ENCODE results near the gene CHRNB2. TPM values are rescaled to one million over a fixed set of nuclear protein-coding genes. Genes with fewer than 3 reads are reported as not detected.

The CHRNB2 gene
- polyA plus RNA-seq, 6 donors from 2014 or later = 0.05 to 0.17 TPM; not detected in 4

DNA sequence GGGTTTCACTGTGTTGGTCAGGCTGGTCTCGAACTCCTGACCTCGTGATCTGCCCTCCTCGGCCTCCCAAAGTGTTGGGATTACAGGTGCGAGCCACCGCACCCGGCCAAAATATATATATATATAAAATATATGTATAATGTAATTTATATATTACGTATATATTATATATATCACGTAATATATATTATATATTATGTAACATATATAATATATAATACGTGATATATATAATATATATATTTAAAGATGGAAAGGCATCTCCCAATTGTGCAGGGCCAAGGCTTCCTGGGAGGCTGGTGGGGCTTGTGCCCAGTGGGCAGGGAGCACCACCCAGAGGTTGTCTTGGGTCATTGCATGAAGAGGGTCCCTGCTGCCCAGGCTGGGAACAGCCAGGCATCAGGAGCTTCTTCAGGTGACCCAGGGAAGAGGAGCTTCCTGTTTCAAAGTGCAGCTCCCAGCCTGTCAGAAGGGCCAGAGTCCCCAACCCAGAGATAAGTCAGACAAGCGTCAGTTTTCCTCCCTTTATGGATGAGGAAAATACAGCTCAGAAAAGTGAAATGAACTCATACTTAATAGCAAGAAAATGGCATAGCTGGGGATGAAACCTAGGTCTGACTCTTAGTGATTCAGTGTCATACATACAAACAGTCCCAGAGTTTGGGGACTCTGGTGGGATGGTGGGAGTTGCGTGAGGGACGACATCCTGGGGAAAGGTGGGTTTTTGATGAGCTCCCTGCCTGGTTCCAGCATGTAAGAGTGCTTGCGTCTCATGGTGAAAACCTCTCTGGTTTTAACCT lies 21.1 kb upstream of the CHRNB2 start:
- Mint-ChIP-seq H3K27ac (no peak overlapping the region), H3K4me3 (no peak overlapping the region), H3K4me1 (peaks cover 8 to 18% (median 15%) of the 10 kb centered on the region in 3 donors), H3K27me3 (peaks cover 0 to 18% (median 14%) of the 10 kb centered on the region in 3 donors), H3K36me3 (peaks cover 10 to 15% of the 10 kb centered on the region in 2 donors), H3K9me3 (no peaks in the 10 kb centered on the region)
- ATAC-seq (ENCODE audit: low read depth in 2 of 2) (peak; percentile 65 to 81), DNase-seq (peak; percentile 39)

DNA sequence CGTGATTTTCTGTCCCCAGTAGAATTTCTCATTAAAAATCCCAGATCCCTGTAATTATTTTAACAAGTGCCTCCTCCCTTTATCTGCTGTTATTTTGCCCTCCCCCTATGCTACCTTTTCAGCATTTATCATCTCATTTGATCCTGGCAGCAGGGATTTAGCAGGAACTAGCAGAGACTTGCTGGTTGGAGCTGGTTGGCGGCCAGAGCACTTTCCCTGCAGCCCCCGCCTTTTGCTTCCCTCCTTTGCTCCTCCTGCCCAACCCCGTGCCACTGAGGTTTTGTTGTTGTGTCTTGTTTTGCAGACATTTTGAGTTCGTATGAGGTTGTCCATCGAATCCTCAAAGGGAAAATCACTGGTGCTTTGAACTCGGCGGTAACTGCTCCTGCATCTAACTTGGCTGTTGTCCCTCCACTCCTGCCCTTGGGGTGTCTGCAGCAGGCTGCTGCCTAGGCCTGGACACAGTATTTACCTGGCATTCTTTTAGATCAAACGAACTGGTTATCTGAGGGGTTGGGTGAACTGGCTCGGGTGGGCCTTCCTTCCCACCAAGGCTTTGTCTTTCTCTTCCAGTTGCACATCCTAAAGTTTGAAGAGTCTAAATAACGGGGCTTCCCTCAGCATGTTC lies 20.4 kb upstream of the CHRNB2 start:
- DNase-seq = no peak
- Mint-ChIP-seq H3K4me3 (no peak overlapping the region), H3K27me3 (peaks cover 0 to 12% (median 6%) of the 10 kb centered on the region in 3 donors), H3K36me3 (peaks cover 10 to 22% of the 10 kb centered on the region in 2 donors), H3K4me1 (peaks cover 8 to 18% (median 18%) of the 10 kb centered on the region in 3 donors), H3K27ac (peak overlapping the region in 1 of 6 donors; percentile 72), H3K9me3 (no peaks in the 10 kb centered on the region)
- no peak for ATAC-seq (ENCODE audit: low read depth in 2 of 2)

DNA sequence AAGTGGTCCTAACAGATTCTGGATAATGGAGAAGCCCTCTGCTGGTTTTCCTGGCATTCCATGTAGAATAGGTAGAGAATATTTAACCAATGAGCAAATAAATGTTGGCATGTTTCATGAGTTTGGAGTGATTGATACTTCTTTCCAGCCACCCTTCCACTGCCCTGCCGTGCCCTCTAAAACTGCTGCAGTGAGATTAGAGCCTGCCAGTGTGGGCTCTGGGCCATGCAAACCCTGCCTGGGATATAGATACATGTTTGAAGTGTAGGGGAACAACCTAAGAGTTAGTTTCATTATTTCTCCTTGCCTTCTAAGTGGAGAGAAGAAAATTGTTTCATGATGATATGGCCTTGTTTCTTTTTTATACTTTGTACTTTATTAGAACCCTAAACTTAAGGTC lies 19.6 kb upstream of the CHRNB2 start:
- ATAC-seq (ENCODE audit: low read depth in 2 of 2) (no peak), DNase-seq (no peak)
- Mint-ChIP-seq H3K27me3 (peaks cover 0 to 12% (median 5%) of the 10 kb centered on the region in 3 donors), H3K27ac (peak overlapping the region in 1 of 6 donors; percentile 4), H3K36me3 (peaks cover 10 to 30% of the 10 kb centered on the region in 2 donors), H3K9me3 (no peaks in the 10 kb centered on the region), H3K4me1 (peaks cover 10 to 20% (median 18%) of the 10 kb centered on the region in 3 donors), H3K4me3 (no peak overlapping the region)

DNA sequence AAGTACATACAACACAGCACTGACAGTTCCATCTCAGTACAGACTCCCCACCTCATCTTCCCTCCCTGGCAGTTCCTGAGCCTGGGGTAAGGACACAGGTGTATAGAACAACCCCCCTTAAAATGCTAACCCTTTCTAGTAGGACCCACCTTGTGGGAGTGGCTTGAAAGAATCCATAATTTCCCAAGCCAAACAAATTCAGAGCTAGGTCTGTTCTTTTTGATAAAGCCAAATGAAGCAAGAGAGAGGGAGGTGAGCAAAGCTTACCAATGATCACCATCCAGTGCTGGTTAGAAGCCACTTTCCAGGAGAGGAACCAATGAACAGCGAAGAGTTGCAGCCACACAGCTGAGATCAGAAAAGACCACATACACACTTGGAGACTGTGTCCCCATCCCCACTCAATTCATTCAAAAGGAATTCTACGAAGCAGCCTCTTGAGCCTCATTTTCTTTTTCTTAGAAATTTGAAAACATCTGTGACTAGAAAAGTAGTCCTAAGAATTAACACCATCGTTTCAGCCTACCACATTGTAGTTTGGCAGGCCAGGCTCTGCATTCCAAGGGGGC lies 18.3 kb upstream of the CHRNB2 start:
- peak overlapping the region in 2 of 6 donors; percentile 59 to 90 for H3K27ac Mint-ChIP-seq
- DNase-seq (no peak), ATAC-seq (ENCODE audit: low read depth in 2 of 2) (no peak)
- no peak overlapping the region for H3K4me3 Mint-ChIP-seq
- H3K27me3 Mint-ChIP-seq = peaks cover 0 to 12% (median 5%) of the 10 kb centered on the region in 3 donors
- peaks cover 10 to 25% (median 23%) of the 10 kb centered on the region in 3 donors for H3K4me1 Mint-ChIP-seq
- H3K36me3 Mint-ChIP-seq = peaks cover 10 to 41% of the 10 kb centered on the region in 2 donors
- H3K9me3 Mint-ChIP-seq = no peaks in the 10 kb centered on the region

DNA sequence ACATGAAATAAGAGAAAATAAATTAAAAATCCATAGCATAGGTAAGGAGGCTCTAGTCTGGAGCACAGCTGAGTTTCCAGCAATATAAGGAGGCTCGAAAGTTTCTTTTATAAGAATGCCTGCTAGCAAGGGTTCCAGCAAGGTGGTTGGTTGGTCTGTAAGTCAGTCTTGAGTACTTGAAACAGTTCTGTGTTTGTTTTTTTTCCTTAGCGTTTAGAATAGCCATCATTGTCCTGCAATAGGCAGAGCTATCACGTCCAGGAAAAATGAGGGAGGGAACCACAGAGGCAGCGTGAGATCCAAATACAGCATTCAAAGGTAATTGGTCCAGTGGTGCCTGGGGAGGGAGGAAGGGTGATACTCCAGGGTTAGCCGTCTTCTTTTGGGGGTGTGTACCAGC lies 17.5 kb upstream of the CHRNB2 start:
- DNase-seq = no peak
- Mint-ChIP-seq H3K27ac (no peak overlapping the region), H3K4me1 (peaks cover 14 to 30% (median 25%) of the 10 kb centered on the region in 3 donors), H3K4me3 (peak overlapping the region in 1 of 8 donors; percentile 12), H3K36me3 (peaks cover 16 to 47% of the 10 kb centered on the region in 2 donors), H3K27me3 (peaks cover 0 to 6% (median 4%) of the 10 kb centered on the region in 3 donors), H3K9me3 (no peaks in the 10 kb centered on the region)
- ATAC-seq (ENCODE audit: low read depth in 2 of 2) = no peak

DNA sequence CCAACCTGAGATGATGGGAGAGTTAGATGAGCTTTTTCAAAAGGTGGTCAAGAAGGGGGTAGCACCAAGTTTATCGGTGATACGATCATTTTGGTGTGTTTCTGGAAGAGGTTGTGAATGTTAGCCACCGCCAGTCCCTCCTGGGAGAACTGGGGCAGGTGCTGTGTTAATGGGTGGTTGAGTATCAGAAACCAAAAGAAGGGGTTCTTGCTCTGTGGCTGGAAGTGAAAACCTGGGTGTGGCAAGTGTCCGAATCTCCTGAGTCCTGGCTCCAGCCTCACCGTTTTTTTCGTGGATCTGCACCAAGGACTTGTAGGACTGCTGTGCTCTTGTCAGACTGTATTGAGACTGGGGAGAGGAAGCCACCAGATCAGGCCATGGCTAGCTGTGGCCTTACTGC lies 16.9 kb upstream of the CHRNB2 start:
- no peak overlapping the region for H3K4me3 Mint-ChIP-seq
- ATAC-seq (ENCODE audit: low read depth in 2 of 2) (no peak), DNase-seq (no peak)
- peaks cover 18 to 51% of the 10 kb centered on the region in 2 donors for H3K36me3 Mint-ChIP-seq
- no peak overlapping the region for H3K27ac Mint-ChIP-seq
- H3K4me1 Mint-ChIP-seq = peaks cover 19 to 31% (median 25%) of the 10 kb centered on the region in 3 donors
- H3K9me3 Mint-ChIP-seq = no peaks in the 10 kb centered on the region
- H3K27me3 Mint-ChIP-seq = no peaks in the 10 kb centered on the region

DNA sequence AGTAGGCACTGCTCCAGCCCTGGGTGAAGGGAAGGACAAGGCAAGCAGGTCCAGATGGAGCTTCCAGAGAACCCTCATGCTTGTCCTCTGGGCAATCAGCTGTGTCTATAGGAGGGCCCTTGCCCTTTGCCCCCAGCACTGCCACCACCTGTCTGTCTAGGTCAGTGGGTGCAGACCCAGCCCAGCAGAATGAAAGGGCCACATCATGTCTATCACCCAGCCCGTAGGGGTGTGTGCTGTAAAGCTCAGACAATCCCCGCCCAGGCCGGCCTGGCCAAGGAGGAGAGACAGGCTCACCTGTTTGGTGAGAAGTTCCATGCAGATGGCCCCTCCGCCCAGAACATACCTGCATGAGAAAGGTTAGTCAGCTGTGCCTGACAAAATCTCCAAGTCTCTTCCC lies 16.1 kb upstream of the CHRNB2 start:
- DNase-seq = no peak
- H3K27me3 Mint-ChIP-seq = no peaks in the 10 kb centered on the region
- H3K27ac Mint-ChIP-seq = no peak overlapping the region
- peaks cover 28 to 40% (median 30%) of the 10 kb centered on the region in 3 donors for H3K4me1 Mint-ChIP-seq
- H3K36me3 Mint-ChIP-seq = peaks cover 18 to 51% of the 10 kb centered on the region in 2 donors
- H3K9me3 Mint-ChIP-seq = no peaks in the 10 kb centered on the region
- no peak for ATAC-seq (ENCODE audit: low read depth in 2 of 2)
- no peak overlapping the region for H3K4me3 Mint-ChIP-seq

DNA sequence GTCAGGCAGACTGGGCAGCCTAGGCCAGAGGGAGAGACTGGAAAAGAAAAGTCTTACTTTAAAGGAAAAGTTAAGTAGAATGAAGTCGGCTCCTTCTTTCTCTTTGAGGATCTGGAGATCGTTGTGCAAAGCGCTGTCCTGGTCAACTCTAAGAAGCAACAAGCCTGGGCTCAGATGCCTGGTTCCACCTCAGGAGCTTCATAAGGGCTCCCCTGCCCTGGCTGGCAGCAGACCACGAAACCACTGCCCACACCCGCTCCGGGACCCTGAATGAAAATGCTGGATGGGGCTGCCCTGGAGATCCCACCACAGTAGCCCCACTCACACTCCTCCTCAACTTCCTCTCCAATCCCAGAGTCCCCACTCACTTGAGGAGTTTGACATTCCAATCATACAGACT lies 15.5 kb upstream of the CHRNB2 start:
- ATAC-seq (ENCODE audit: low read depth in 2 of 2) = no peak
- DNase-seq = no peak
- no peaks in the 10 kb centered on the region for H3K9me3 Mint-ChIP-seq
- H3K27me3 Mint-ChIP-seq = no peaks in the 10 kb centered on the region
- H3K27ac Mint-ChIP-seq = no peak overlapping the region
- H3K36me3 Mint-ChIP-seq = peaks cover 18 to 51% of the 10 kb centered on the region in 2 donors
- no peak overlapping the region for H3K4me3 Mint-ChIP-seq
- H3K4me1 Mint-ChIP-seq = peaks cover 30 to 45% (median 33%) of the 10 kb centered on the region in 3 donors

DNA sequence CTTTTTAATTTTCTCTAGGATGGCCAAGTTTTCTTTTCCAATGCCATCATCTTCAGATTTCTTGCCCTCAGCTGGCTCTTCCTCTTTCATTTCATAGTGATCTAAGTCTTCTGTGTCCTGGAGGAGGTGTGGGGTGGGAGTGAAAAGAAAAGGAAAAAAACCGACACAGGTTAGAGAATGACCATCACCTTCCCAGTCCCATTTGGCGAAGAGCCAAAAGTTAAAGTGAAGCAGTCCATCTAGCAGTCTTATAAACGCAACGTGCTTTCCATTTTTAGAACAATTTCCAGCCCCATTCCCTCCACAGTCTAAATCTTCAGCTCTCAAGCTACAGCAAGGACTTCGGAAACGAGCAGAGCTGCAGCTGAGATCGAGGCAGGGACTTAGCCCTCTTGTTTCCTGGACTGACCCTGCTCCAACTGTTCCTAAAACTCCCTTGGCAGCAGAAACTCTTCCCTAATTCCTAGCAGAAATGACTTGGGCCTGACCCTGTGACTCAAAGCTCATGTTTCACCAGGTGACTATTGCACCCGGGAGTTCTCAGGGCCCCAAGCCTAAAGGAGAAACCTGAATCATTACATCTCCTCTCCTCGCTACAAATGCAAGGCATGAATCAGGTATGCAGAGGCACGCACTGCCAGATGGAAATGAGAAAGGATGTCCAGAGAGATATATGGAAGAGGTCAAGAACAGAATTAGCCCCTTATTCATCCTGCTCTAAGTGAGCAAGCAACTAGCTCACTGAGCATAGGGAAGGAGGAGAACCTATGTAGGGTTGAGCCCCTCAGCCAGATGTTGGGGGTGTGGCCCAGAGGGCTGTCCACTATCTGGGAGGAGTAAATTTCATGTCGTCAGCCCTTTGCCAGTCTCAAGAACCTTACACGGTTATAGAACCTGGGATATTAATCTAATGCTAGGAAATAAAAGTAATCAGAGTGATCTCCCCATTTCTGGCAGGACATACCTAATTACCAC lies 14.2 kb upstream of the CHRNB2 start:
- Mint-ChIP-seq H3K9me3 (no peaks in the 10 kb centered on the region), H3K36me3 (peaks cover 18 to 51% of the 10 kb centered on the region in 2 donors), H3K27me3 (no peaks in the 10 kb centered on the region), H3K27ac (peak overlapping the region in 3 of 6 donors; percentile 44 to 64 (median 53)), H3K4me3 (peak overlapping the region in 2 of 8 donors; percentile 41), H3K4me1 (peaks cover 39 to 54% (median 43%) of the 10 kb centered on the region in 3 donors)
- ATAC-seq (ENCODE audit: low read depth in 2 of 2) (no peak), DNase-seq (no peak)

DNA sequence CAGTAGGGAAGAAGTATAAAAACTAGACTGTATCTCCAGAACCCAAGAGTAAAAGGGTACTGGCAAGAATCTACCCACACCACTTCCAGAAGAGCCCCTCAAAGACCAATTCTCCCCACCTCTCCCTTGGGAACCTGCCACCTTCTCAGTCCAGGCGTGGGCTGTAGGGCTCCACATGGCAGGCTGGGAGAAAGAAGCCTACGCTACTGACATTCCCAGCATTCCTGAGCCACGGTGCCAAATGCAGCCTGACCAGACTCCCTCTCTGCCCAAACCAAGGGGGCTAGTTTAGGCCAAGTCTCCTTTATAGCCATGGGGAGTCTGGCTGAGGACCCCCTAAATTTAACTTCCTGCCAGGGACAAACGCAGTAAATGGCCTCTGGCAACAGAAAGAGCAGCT lies 11.2 kb upstream of the CHRNB2 start:
- Mint-ChIP-seq H3K27ac (peak overlapping the region in 2 of 6 donors; percentile 15 to 90), H3K4me1 (peaks cover 34 to 50% (median 42%) of the 10 kb centered on the region in 3 donors), H3K4me3 (peak overlapping the region in 6 of 8 donors; percentile 19 to 99 (median 88)), H3K9me3 (no peaks in the 10 kb centered on the region), H3K27me3 (no peaks in the 10 kb centered on the region), H3K36me3 (peaks cover 9 to 37% of the 10 kb centered on the region in 2 donors)
- ATAC-seq (ENCODE audit: low read depth in 2 of 2) (no peak), DNase-seq (no peak)

DNA sequence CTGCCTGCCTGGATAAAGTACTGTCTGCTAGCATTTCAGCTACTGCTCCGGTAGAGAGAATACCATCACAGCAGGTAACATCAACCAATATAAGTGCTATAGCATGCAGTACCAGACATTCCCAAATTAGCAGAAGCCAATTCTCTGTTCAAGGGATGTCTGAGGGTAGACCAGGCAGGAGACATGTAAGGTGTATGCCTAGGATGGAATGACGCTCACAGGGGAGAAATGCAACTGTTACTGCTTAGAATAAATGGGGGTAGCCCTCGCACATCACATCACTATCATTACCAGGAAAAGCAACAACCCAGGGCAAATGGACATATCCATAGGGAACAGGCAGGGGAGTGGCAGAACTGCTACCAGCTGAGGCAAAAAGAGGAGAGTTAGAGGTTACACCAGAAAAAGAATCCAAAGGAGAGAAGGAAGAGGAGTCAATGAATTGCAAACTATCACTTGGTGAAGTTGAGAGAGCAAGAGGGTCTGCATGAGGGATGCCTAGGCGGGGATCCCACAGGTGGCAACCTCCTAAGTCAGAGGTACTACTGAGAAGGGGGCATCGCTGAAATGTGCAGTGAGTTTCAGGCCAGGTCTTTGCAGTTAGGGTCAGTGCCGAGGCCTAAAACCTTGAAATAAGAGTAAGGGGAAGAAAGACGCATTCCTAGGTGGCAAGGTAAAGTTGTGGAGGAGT lies 10.2 kb upstream of the CHRNB2 start:
- peak overlapping the region; percentile 92 to 98 (median 94) for H3K27ac Mint-ChIP-seq
- no peaks in the 10 kb centered on the region for H3K27me3 Mint-ChIP-seq
- H3K36me3 Mint-ChIP-seq = peaks cover 9 to 27% of the 10 kb centered on the region in 2 donors
- peaks cover 31 to 50% (median 41%) of the 10 kb centered on the region in 3 donors for H3K4me1 Mint-ChIP-seq
- no peaks in the 10 kb centered on the region for H3K9me3 Mint-ChIP-seq
- peak overlapping the region; percentile 87 to 99 (median 94) for H3K4me3 Mint-ChIP-seq
- ATAC-seq (ENCODE audit: low read depth in 2 of 2) (no peak), DNase-seq (no peak)

Measured in naive B cell (primary cell).